Measurements from ENCODE around the gene EFL1.
A peak's percentile ranks its signal among the peaks of the same experiment; 100 is the strongest.

EFL1 gene

GRCh38 chr15:82093774-82094211 lies 168.7 kb downstream of the EFL1 start:
- Histone ChIP-seq H4K91ac (ENCODE audit: low read length) (no peak overlapping the region), H3K4me3 (ENCODE audit: insufficient read depth in 1 of 2, low read depth in 1 of 2, low read length in 2 of 2) (no peak overlapping the region), H3K9me3 (ENCODE audit: control insufficient read depth, low read length) (no peaks in the 10 kb centered on the region), H3K18ac (ENCODE audit: low read depth in 1 of 2, low read length in 2 of 2) (no peak overlapping the region), H3K4me1 (ENCODE audit: control insufficient read depth, insufficient read depth, low read depth, low read length) (peaks cover 2% of the 10 kb centered on the region), H2BK12ac (ENCODE audit: low read length in 2 of 2) (no peak overlapping the region), H3K79me1 (replicated peaks; ENCODE audit: low read length, poor library complexity, severe bottlenecking) (no peaks in the 10 kb centered on the region), H3K4ac (ENCODE audit: low read depth in 1 of 2, low read length in 2 of 2) (no peak overlapping the region), H3K9ac (ENCODE audit: low read length) (no peak overlapping the region), H3K4me2 (ENCODE audit: low read length, poor library complexity, severe bottlenecking) (no peak overlapping the region), H2AFZ (ENCODE audit: low read depth, low read length) (no peak overlapping the region), H2AK5ac (ENCODE audit: low read length, severe bottlenecking) (no peak overlapping the region), H2BK120ac (ENCODE audit: low read depth, low read length) (peak overlapping the region; percentile 74), H3K23ac (ENCODE audit: low read length in 2 of 2) (no peak overlapping the region), H2BK15ac (ENCODE audit: low read depth, poor library complexity, severe bottlenecking) (no peak overlapping the region), H3K14ac (ENCODE audit: low read length in 2 of 2) (no peak overlapping the region), H3K36me3 (ENCODE audit: control insufficient read depth in 1 of 2, insufficient read depth in 2 of 2, low read depth in 1 of 2, low read length in 2 of 2) (no peaks in the 10 kb centered on the region), H3K27ac (ENCODE audit: low read length, poor library complexity, severe bottlenecking) (no peak overlapping the region), H2BK5ac (ENCODE audit: low read depth, low read length, poor library complexity, severe bottlenecking) (no peak overlapping the region), H3K27me3 (ENCODE audit: control insufficient read depth in 1 of 2, insufficient read depth in 1 of 2, low read length in 2 of 2) (peaks cover 0 to 13% of the 10 kb centered on the region in 2 experiments), H4K8ac (ENCODE audit: low read length) (no peak overlapping the region)
- DNase-seq = peak; percentile 92
- 21% methylated on average over 13 of the region's 13 CpGs for WGBS

GRCh38 chr15:82093325-82093724 lies 169.2 kb downstream of the EFL1 start:
- H2AK5ac ChIP-seq (ENCODE audit: low read length, severe bottlenecking) = no peak overlapping the region
- no peak overlapping the region for H3K9ac ChIP-seq (ENCODE audit: low read length)
- WGBS = 71% methylated on average over 4 of the region's 5 CpGs
- no peaks in the 10 kb centered on the region for H3K36me3 ChIP-seq (ENCODE audit: control insufficient read depth in 1 of 2, insufficient read depth in 2 of 2, low read depth in 1 of 2, low read length in 2 of 2)
- H2AFZ ChIP-seq (ENCODE audit: low read depth, low read length) = no peak overlapping the region
- H3K4me3 ChIP-seq (ENCODE audit: insufficient read depth in 1 of 2, low read depth in 1 of 2, low read length in 2 of 2) = no peak overlapping the region
- H3K27me3 ChIP-seq (ENCODE audit: control insufficient read depth in 1 of 2, insufficient read depth in 1 of 2, low read length in 2 of 2) = peaks cover 0 to 13% of the 10 kb centered on the region in 2 experiments
- no peak overlapping the region for H3K4ac ChIP-seq (ENCODE audit: low read depth in 1 of 2, low read length in 2 of 2)
- H2BK5ac ChIP-seq (ENCODE audit: low read depth, low read length, poor library complexity, severe bottlenecking) = no peak overlapping the region
- H4K91ac ChIP-seq (ENCODE audit: low read length) = no peak overlapping the region
- no peak for DNase-seq
- H2BK12ac ChIP-seq (ENCODE audit: low read length in 2 of 2) = no peak overlapping the region
- no peak overlapping the region for H3K14ac ChIP-seq (ENCODE audit: low read length in 2 of 2)
- no peak overlapping the region for H4K8ac ChIP-seq (ENCODE audit: low read length)
- no peak overlapping the region for H3K18ac ChIP-seq (ENCODE audit: low read depth in 1 of 2, low read length in 2 of 2)
- H3K4me2 ChIP-seq (ENCODE audit: low read length, poor library complexity, severe bottlenecking) = no peak overlapping the region
- no peak overlapping the region for H3K27ac ChIP-seq (ENCODE audit: low read length, poor library complexity, severe bottlenecking)
- peak overlapping the region; percentile 74 for H2BK120ac ChIP-seq (ENCODE audit: low read depth, low read length)
- H3K9me3 ChIP-seq (ENCODE audit: control insufficient read depth, low read length) = no peaks in the 10 kb centered on the region
- no peak overlapping the region for H2BK15ac ChIP-seq (ENCODE audit: low read depth, poor library complexity, severe bottlenecking)
- no peaks in the 10 kb centered on the region for H3K79me1 ChIP-seq (replicated peaks; ENCODE audit: low read length, poor library complexity, severe bottlenecking)
- peaks cover 2% of the 10 kb centered on the region for H3K4me1 ChIP-seq (ENCODE audit: control insufficient read depth, insufficient read depth, low read depth, low read length)
- no peak overlapping the region for H3K23ac ChIP-seq (ENCODE audit: low read length in 2 of 2)

- Histone ChIP-seq H3K18ac (ENCODE audit: low read depth in 1 of 2, low read length in 2 of 2) (no peak overlapping the region), H2BK5ac (ENCODE audit: low read depth, low read length, poor library complexity, severe bottlenecking) (no peak overlapping the region), H3K4ac (ENCODE audit: low read depth in 1 of 2, low read length in 2 of 2) (no peak overlapping the region), H2AK5ac (ENCODE audit: low read length, severe bottlenecking) (no peak overlapping the region), H3K27ac (ENCODE audit: low read length, poor library complexity, severe bottlenecking) (no peak overlapping the region), H3K4me3 (ENCODE audit: insufficient read depth in 1 of 2, low read depth in 1 of 2, low read length in 2 of 2) (no peak overlapping the region), H4K91ac (ENCODE audit: low read length) (no peak overlapping the region), H3K14ac (ENCODE audit: low read length in 2 of 2) (no peak overlapping the region), H3K23ac (ENCODE audit: low read length in 2 of 2) (no peak overlapping the region), H2AFZ (ENCODE audit: low read depth, low read length) (no peak overlapping the region), H3K79me1 (replicated peaks; ENCODE audit: low read length, poor library complexity, severe bottlenecking) (no peaks in the 10 kb centered on the region), H3K36me3 (ENCODE audit: control insufficient read depth in 1 of 2, insufficient read depth in 2 of 2, low read depth in 1 of 2, low read length in 2 of 2) (no peaks in the 10 kb centered on the region), H3K9ac (ENCODE audit: low read length) (no peak overlapping the region), H3K27me3 (ENCODE audit: control insufficient read depth in 1 of 2, insufficient read depth in 1 of 2, low read length in 2 of 2) (peaks cover 0 to 19% of the 10 kb centered on the region in 2 experiments), H2BK15ac (ENCODE audit: low read depth, poor library complexity, severe bottlenecking) (no peak overlapping the region), H2BK12ac (ENCODE audit: low read length in 2 of 2) (no peak overlapping the region), H4K8ac (ENCODE audit: low read length) (no peak overlapping the region), H3K9me3 (ENCODE audit: control insufficient read depth, low read length) (no peaks in the 10 kb centered on the region), H3K4me1 (ENCODE audit: control insufficient read depth, insufficient read depth, low read depth, low read length) (peaks cover 2% of the 10 kb centered on the region), H2BK120ac (ENCODE audit: low read depth, low read length) (no peak overlapping the region), H3K4me2 (ENCODE audit: low read length, poor library complexity, severe bottlenecking) (no peak overlapping the region)
- DNase-seq = no peak
- 94% methylated on average over 2 of the region's 3 CpGs for WGBS
Observed at GRCh38 chr15:82091636-82092140, 170.8 kb downstream of the EFL1 start.

DNA sequence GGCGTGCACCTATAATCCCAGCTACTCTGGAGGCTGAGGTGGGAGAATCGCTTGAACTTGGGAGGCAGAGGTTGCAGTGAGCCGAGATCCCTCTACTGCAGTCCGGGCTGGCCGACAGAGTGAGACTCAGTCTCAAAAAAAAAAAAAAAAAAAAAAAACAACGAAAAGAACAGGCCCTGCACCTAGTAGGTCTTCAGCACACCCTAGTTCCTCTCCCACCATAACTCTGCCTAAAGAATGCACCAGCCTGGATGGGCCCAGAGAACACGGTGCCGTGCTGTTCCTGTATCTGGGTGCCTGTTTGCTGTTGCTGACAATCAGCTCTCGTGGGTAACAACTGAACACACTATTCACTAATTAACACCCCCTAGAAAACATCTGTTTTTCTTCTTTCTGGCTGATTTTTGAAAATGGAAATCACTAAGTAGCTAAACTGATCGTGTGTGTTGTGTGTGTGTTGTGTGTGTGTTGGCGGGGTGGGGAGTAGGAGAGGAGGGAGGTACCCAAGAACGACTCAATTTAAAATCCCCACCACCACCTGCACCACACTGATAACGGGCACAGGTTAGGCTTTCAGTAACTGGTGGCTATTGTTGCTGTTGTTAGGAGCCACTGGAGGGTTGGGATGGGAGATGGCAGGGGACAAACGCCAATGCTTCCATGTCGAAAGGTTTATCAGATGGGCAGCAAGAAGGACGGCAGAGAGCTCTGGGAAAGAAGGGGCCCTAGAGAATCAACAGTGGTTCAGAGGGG lies 176.1 kb downstream of the EFL1 start:
- H3K14ac ChIP-seq (ENCODE audit: low read length in 2 of 2) = no peak overlapping the region
- no peak overlapping the region for H2AK5ac ChIP-seq (ENCODE audit: low read length, severe bottlenecking)
- peaks cover 7 to 33% of the 10 kb centered on the region in 2 experiments for H3K27me3 ChIP-seq (ENCODE audit: control insufficient read depth in 1 of 2, insufficient read depth in 1 of 2, low read length in 2 of 2)
- H3K23ac ChIP-seq (ENCODE audit: low read length in 2 of 2) = no peak overlapping the region
- no peak overlapping the region for H2BK120ac ChIP-seq (ENCODE audit: low read depth, low read length)
- no peak overlapping the region for H2BK12ac ChIP-seq (ENCODE audit: low read length in 2 of 2)
- no peak overlapping the region for H4K8ac ChIP-seq (ENCODE audit: low read length)
- no peak overlapping the region for H2BK15ac ChIP-seq (ENCODE audit: low read depth, poor library complexity, severe bottlenecking)
- H3K36me3 ChIP-seq (ENCODE audit: control insufficient read depth in 1 of 2, insufficient read depth in 2 of 2, low read depth in 1 of 2, low read length in 2 of 2) = no peaks in the 10 kb centered on the region
- H4K91ac ChIP-seq (ENCODE audit: low read length) = no peak overlapping the region
- DNase-seq = no peak
- H3K9me3 ChIP-seq (ENCODE audit: control insufficient read depth, low read length) = no peaks in the 10 kb centered on the region
- H3K4me2 ChIP-seq (ENCODE audit: low read length, poor library complexity, severe bottlenecking) = no peak overlapping the region
- H3K4ac ChIP-seq (ENCODE audit: low read depth in 1 of 2, low read length in 2 of 2) = no peak overlapping the region
- H3K4me1 ChIP-seq (ENCODE audit: control insufficient read depth, insufficient read depth, low read depth, low read length) = peaks cover 4% of the 10 kb centered on the region
- H3K4me3 ChIP-seq (ENCODE audit: insufficient read depth in 1 of 2, low read depth in 1 of 2, low read length in 2 of 2) = no peak overlapping the region
- WGBS = 92% methylated on average over 12 of the region's 16 CpGs
- H3K79me1 ChIP-seq (replicated peaks; ENCODE audit: low read length, poor library complexity, severe bottlenecking) = no peaks in the 10 kb centered on the region
- no peak overlapping the region for H2AFZ ChIP-seq (ENCODE audit: low read depth, low read length)
- H3K27ac ChIP-seq (ENCODE audit: low read length, poor library complexity, severe bottlenecking) = no peak overlapping the region
- no peak overlapping the region for H3K9ac ChIP-seq (ENCODE audit: low read length)
- no peak overlapping the region for H2BK5ac ChIP-seq (ENCODE audit: low read depth, low read length, poor library complexity, severe bottlenecking)
- H3K18ac ChIP-seq (ENCODE audit: low read depth in 1 of 2, low read length in 2 of 2) = no peak overlapping the region
